H1 (cell line): Measurements from ENCODE around the gene C12orf56.
"Not testable (repeated sequence)": the region's sequence is repeated elsewhere in the genome, so short reads cannot be mapped to it uniquely, and the experiment has no call there.

ENCODE experiments used
- ASH2L ChIP-seq: fragments of 200-600, 300-600 bp; sonication (generic); IDR thresholded peaks from one replicate; pipeline ENCODE4 v1.7.1; 2017; ENCODE audit warnings: low read length
- CTCF ChIP-seq, 3 experiments: IDR thresholded peaks; 1 replicate in 2 of 3; 2 replicates in 1 of 3; pipeline versions ENCODE4 v1.5.1 to v1.6.1; 2011; ENCODE audit warnings: low read length in 3 of 3, mild to moderate bottlenecking in 3 of 3, inconsistent platforms in 2 of 3, low read depth in 1 of 3, moderate library complexity in 1 of 3; ENCODE audit not compliant: insufficient read depth in 1 of 3; ENCODE audit errors: control extremely low read depth in 1 of 3
- EP300 ChIP-seq, 2 experiments: IDR thresholded peaks; 1 replicate in 1 of 2; 2 replicates in 1 of 2; pipeline ENCODE4 v1.6.1; 2011 to 2012; ENCODE audit warnings: low read depth in 2 of 2, low read length in 2 of 2, mild to moderate bottlenecking in 2 of 2, borderline replicate concordance in 1 of 2, inconsistent platforms in 1 of 2, moderate library complexity in 1 of 2
- EZH2 ChIP-seq: fragments of 200-600 bp; sonication (generic); IDR thresholded peaks from 2 replicates; pipeline ENCODE4 v1.7.1; 2012; ENCODE audit warnings: low read depth, mild to moderate bottlenecking, moderate library complexity, low read length, inconsistent platforms; ENCODE audit not compliant: severe bottlenecking
- NRF1 ChIP-seq: IDR thresholded peaks from 2 replicates; pipeline ENCODE4 v1.6.1; 2011; ENCODE audit warnings: mild to moderate bottlenecking, low read depth, low read length, improper control_type of control experiment
- POLR2A ChIP-seq, 2 experiments: IDR thresholded peaks; 1 replicate in 1 of 2; 2 replicates in 1 of 2; pipeline ENCODE4 v1.6.1; 2011; ENCODE audit warnings: low read depth in 2 of 2, low read length in 2 of 2, mild to moderate bottlenecking in 2 of 2; ENCODE audit errors: control extremely low read depth in 1 of 2
- RBBP5 ChIP-seq: IDR thresholded peaks from 2 replicates; pipeline ENCODE4 v1.7.1; 2012; ENCODE audit warnings: low read depth, mild to moderate bottlenecking, inconsistent platforms, low read length, moderate library complexity, borderline replicate concordance
- TEAD4 ChIP-seq: IDR thresholded peaks from 2 replicates; pipeline ENCODE4 v1.6.1; 2012; ENCODE audit warnings: low read depth, low read length, inconsistent platforms, mixed read lengths
- USF2 ChIP-seq: IDR thresholded peaks from 2 replicates; pipeline ENCODE4 v1.6.1; 2011; ENCODE audit warnings: low read length, improper control_type of control experiment

GRCh38 chr12:64329031-64329710, 61.4 kb downstream of the C12orf56 start:
- not testable (repeated sequence) for TF ChIP-seq USF2; ASH2L; CTCF (IDR thresholded peaks at IDR 0.05; ENCODE audit: control extremely low read depth in 1 of 3, insufficient read depth in 1 of 3, low read depth in 1 of 3, low read length in 3 of 3); RBBP5; EP300 (IDR thresholded peaks at IDR 0.05; ENCODE audit: borderline replicate concordance in 1 of 2, low read depth in 2 of 2, low read length in 2 of 2); TEAD4; EZH2; NRF1; POLR2A (IDR thresholded peaks at IDR 0.05; ENCODE audit: control extremely low read depth in 1 of 2, low read depth in 2 of 2, low read length in 2 of 2)
